ENCODE data around the gene JMJD1C. TPM values are rescaled to one million over a fixed set of nuclear protein-coding genes. Genes with fewer than 3 reads are reported as not detected.
"Not testable (repeated sequence)": the region's sequence is repeated elsewhere in the genome, so short reads cannot be mapped to it uniquely, and the experiment has no call there.

The JMJD1C gene
- polyA plus RNA-seq: 104 TPM
- long read RNA-seq, donor 1, partial matches to known transcripts: 19 of 21 reads
- long read RNA-seq, donor 1, other reads (novel, unspliced or antisense): 0 of 21 reads
- long read RNA-seq, donor 2, transcript JMJD1C-204 (3 exons, 1,305 nt): major isoform, 7 of 58 reads
- long read RNA-seq, donor 2, partial matches to known transcripts: 44 of 58 reads
- long read RNA-seq, donor 2, other reads (novel, unspliced or antisense): 0 of 58 reads
- long read RNA-seq, donor 3: 0 reads
- long read RNA-seq, donor 4, partial matches to known transcripts: 0 of 2 reads
- long read RNA-seq, donor 4, other reads (novel, unspliced or antisense): 0 of 2 reads
- long read RNA-seq, donor 5, partial matches to known transcripts: 30 of 32 reads
- long read RNA-seq, donor 5, other reads (novel, unspliced or antisense): 0 of 32 reads
- long read RNA-seq, donor 6, partial matches to known transcripts: 156 of 162 reads
- long read RNA-seq, donor 6, other reads (novel, unspliced or antisense): 0 of 162 reads
- long read RNA-seq, donor 7, partial matches to known transcripts: 28 of 34 reads
- long read RNA-seq, donor 7, other reads (novel, unspliced or antisense): 0 of 34 reads
- long read RNA-seq, donor 8, transcript JMJD1C-204 (3 exons, 1,305 nt): major isoform, 9 of 57 reads
- long read RNA-seq, donor 8, transcript JMJD1C-205 (6 exons, 734 nt): minor isoform, 6 of 57 reads
- long read RNA-seq, donor 8, partial matches to known transcripts: 41 of 57 reads
- long read RNA-seq, donor 8, other reads (novel, unspliced or antisense): 0 of 57 reads
- long read RNA-seq, donor 9, partial matches to known transcripts: 42 of 69 reads
- long read RNA-seq, donor 9, other reads (novel, unspliced or antisense): 25 of 69 reads
- long read RNA-seq, donor 10, partial matches to known transcripts: 16 of 19 reads
- long read RNA-seq, donor 10, other reads (novel, unspliced or antisense): 0 of 19 reads
- long read RNA-seq, donor 11, partial matches to known transcripts: 8 of 10 reads
- long read RNA-seq, donor 11, other reads (novel, unspliced or antisense): 0 of 10 reads

- Histone ChIP-seq H3K4me1 (ENCODE audit: control insufficient read depth, insufficient read depth, low read length) (no peaks in the 10 kb centered on the region), H3K27ac (ENCODE audit: low read length) (peak within 1 kb of the TSS; percentile 99), H3K36me3 (ENCODE audit: control insufficient read depth, insufficient read depth, low read length) (no peaks in the 10 kb centered on the region), H3K4me3 (ENCODE audit: low read length) (peak within 1 kb of the TSS; percentile 100), H3K27me3 (ENCODE audit: control insufficient read depth, insufficient read depth, low read length) (no peaks in the 10 kb centered on the region), H3K9me3 (ENCODE audit: control insufficient read depth, low read depth, low read length) (peaks cover 4% of the 10 kb centered on the region)
- WGBS (ENCODE audit: insufficient coverage, low lambda C conversion rate): no CpG with 5 or more reads among the region's 99 CpGs
- peak; percentile 78 to 94 for DNase-seq
Measured at GRCh38 chr10:63465293-63466143, at the start of gene JMJD1C. JMJD1C (minus strand) TSS chr10:63465977; CDS start chr10:63465662, 315 bp downstream.

GRCh38 chr10:63515002-63515763 is 49.4 kb upstream of the JMJD1C start:
- H3K27ac ChIP-seq (ENCODE audit: low read length): no peak overlapping the region
- DNase-seq: no peak
- no peaks in the 10 kb centered on the region for H3K4me1 ChIP-seq (ENCODE audit: control insufficient read depth, insufficient read depth, low read length)
- H3K4me3 ChIP-seq (ENCODE audit: low read length): no peak overlapping the region
- peaks cover 10% of the 10 kb centered on the region for H3K9me3 ChIP-seq (ENCODE audit: control insufficient read depth, low read depth, low read length)
- no peaks in the 10 kb centered on the region for H3K27me3 ChIP-seq (ENCODE audit: control insufficient read depth, insufficient read depth, low read length)
- no CpG with 5 or more reads among the region's 5 CpGs for WGBS (ENCODE audit: insufficient coverage, low lambda C conversion rate)
- no peaks in the 10 kb centered on the region for H3K36me3 ChIP-seq (ENCODE audit: control insufficient read depth, insufficient read depth, low read length)

- Histone ChIP-seq H3K9me3 (ENCODE audit: control insufficient read depth, low read depth, low read length) (no peaks in the 10 kb centered on the region), H3K4me3 (ENCODE audit: low read length) (no peak overlapping the region), H3K27me3 (ENCODE audit: control insufficient read depth, insufficient read depth, low read length) (no peaks in the 10 kb centered on the region), H3K4me1 (ENCODE audit: control insufficient read depth, insufficient read depth, low read length) (no peaks in the 10 kb centered on the region), H3K27ac (ENCODE audit: low read length) (no peak overlapping the region), H3K36me3 (ENCODE audit: control insufficient read depth, insufficient read depth, low read length) (no peaks in the 10 kb centered on the region)
- 100% methylated on average over 1 of the region's 1 CpG for WGBS (ENCODE audit: insufficient coverage, low lambda C conversion rate)
- no peak for DNase-seq
Measured at GRCh38 chr10:63506554-63506953, 40.8 kb upstream of the JMJD1C start.

- no peaks in the 10 kb centered on the region for H3K4me1 ChIP-seq (ENCODE audit: control insufficient read depth, insufficient read depth, low read length)
- no peak for DNase-seq
Measured at GRCh38 chr10:63505562-63505961, 39.8 kb upstream of the JMJD1C start.

GRCh38 chr10:63504145-63504881 is 38.5 kb upstream of the JMJD1C start:
- 28% methylated on average over 2 of the region's 3 CpGs for WGBS (ENCODE audit: insufficient coverage, low lambda C conversion rate)
- H3K27ac ChIP-seq (ENCODE audit: low read length): no peak overlapping the region
- no peaks in the 10 kb centered on the region for H3K9me3 ChIP-seq (ENCODE audit: control insufficient read depth, low read depth, low read length)
- no peak overlapping the region for H3K4me3 ChIP-seq (ENCODE audit: low read length)
- H3K27me3 ChIP-seq (ENCODE audit: control insufficient read depth, insufficient read depth, low read length): no peaks in the 10 kb centered on the region
- H3K4me1 ChIP-seq (ENCODE audit: control insufficient read depth, insufficient read depth, low read length): no peaks in the 10 kb centered on the region
- no peak for DNase-seq
- H3K36me3 ChIP-seq (ENCODE audit: control insufficient read depth, insufficient read depth, low read length): peaks cover 3% of the 10 kb centered on the region

More at GRCh38 chr10:63505562-63505961, 39.8 kb upstream of the JMJD1C start:
- Histone ChIP-seq H3K9me3 (ENCODE audit: control insufficient read depth, low read depth, low read length) (no peaks in the 10 kb centered on the region), H3K27me3 (ENCODE audit: control insufficient read depth, insufficient read depth, low read length) (no peaks in the 10 kb centered on the region), H3K27ac (ENCODE audit: low read length) (no peak overlapping the region), H3K4me3 (ENCODE audit: low read length) (no peak overlapping the region), H3K36me3 (ENCODE audit: control insufficient read depth, insufficient read depth, low read length) (no peaks in the 10 kb centered on the region)
- no CpG with 5 or more reads among the region's 2 CpGs for WGBS (ENCODE audit: insufficient coverage, low lambda C conversion rate)

- Histone ChIP-seq H3K4me3 (ENCODE audit: low read length) (no peak overlapping the region), H3K9me3 (ENCODE audit: control insufficient read depth, low read depth, low read length) (no peaks in the 10 kb centered on the region), H3K4me1 (ENCODE audit: control insufficient read depth, insufficient read depth, low read length) (no peaks in the 10 kb centered on the region), H3K27ac (ENCODE audit: low read length) (no peak overlapping the region), H3K36me3 (ENCODE audit: control insufficient read depth, insufficient read depth, low read length) (peaks cover 3% of the 10 kb centered on the region), H3K27me3 (ENCODE audit: control insufficient read depth, insufficient read depth, low read length) (no peaks in the 10 kb centered on the region)
- DNase-seq: no peak
- WGBS (ENCODE audit: insufficient coverage, low lambda C conversion rate): 60% methylated on average over 2 of the region's 4 CpGs
Measured at GRCh38 chr10:63503395-63503794, 37.6 kb upstream of the JMJD1C start.

- no peak for DNase-seq
- no CpG with 5 or more reads among the region's 1 CpG for WGBS (ENCODE audit: insufficient coverage, low lambda C conversion rate)
Measured at GRCh38 chr10:63502832-63503231, 37.1 kb upstream of the JMJD1C start.

GRCh38 chr10:63501954-63502353 is 36.2 kb upstream of the JMJD1C start:
- Histone ChIP-seq H3K27me3 (ENCODE audit: control insufficient read depth, insufficient read depth, low read length) (no peaks in the 10 kb centered on the region), H3K9me3 (ENCODE audit: control insufficient read depth, low read depth, low read length) (no peaks in the 10 kb centered on the region), H3K27ac (ENCODE audit: low read length) (no peak overlapping the region), H3K4me1 (ENCODE audit: control insufficient read depth, insufficient read depth, low read length) (no peaks in the 10 kb centered on the region), H3K36me3 (ENCODE audit: control insufficient read depth, insufficient read depth, low read length) (peaks cover 3% of the 10 kb centered on the region), H3K4me3 (ENCODE audit: low read length) (no peak overlapping the region)
- WGBS (ENCODE audit: insufficient coverage, low lambda C conversion rate): no CpG with 5 or more reads among the region's 1 CpG
- no peak for DNase-seq

More at GRCh38 chr10:63502832-63503231, 37.1 kb upstream of the JMJD1C start:
- Histone ChIP-seq H3K36me3 (ENCODE audit: control insufficient read depth, insufficient read depth, low read length) (peaks cover 3% of the 10 kb centered on the region), H3K27ac (ENCODE audit: low read length) (no peak overlapping the region), H3K4me3 (ENCODE audit: low read length) (no peak overlapping the region), H3K9me3 (ENCODE audit: control insufficient read depth, low read depth, low read length) (no peaks in the 10 kb centered on the region), H3K27me3 (ENCODE audit: control insufficient read depth, insufficient read depth, low read length) (no peaks in the 10 kb centered on the region), H3K4me1 (ENCODE audit: control insufficient read depth, insufficient read depth, low read length) (no peaks in the 10 kb centered on the region)

- H3K9me3 ChIP-seq (ENCODE audit: control insufficient read depth, low read depth, low read length); DNase-seq; H3K36me3 ChIP-seq (ENCODE audit: control insufficient read depth, insufficient read depth, low read length); H3K27ac ChIP-seq (ENCODE audit: low read length); H3K27me3 ChIP-seq (ENCODE audit: control insufficient read depth, insufficient read depth, low read length); H3K4me1 ChIP-seq (ENCODE audit: control insufficient read depth, insufficient read depth, low read length); H3K4me3 ChIP-seq (ENCODE audit: low read length): not testable (repeated sequence)
- WGBS (ENCODE audit: insufficient coverage, low lambda C conversion rate): 100% methylated on average over 1 of the region's 5 CpGs
Measured at GRCh38 chr10:63500551-63500950, 34.8 kb upstream of the JMJD1C start.
